SK-N-SH (cell line): Measurements from ENCODE around the gene LRCH3. TPM values are rescaled to one million over a fixed set of nuclear protein-coding genes. Genes with fewer than 3 reads are reported as not detected.

Experiments used
- CTCF ChIA-PET: fragments of 300-600, 350-600 bp; formaldehyde crosslinking; extraction: SDS; loops from one replicate; lab custom pipeline; 2021; lab: Yijun Ruan, JAX
- POLR2A ChIA-PET: fragments of 350-600 bp; sonication (Branson Sonifier 250); formaldehyde crosslinking; extraction: SDS; loops from one replicate; lab custom pipeline; 2020; ENCODE audit warnings: antibody characterized with exemption, inconsistent platforms; lab: Yijun Ruan, JAX
- DNase-seq: peaks from one replicate; pipeline ENCODE4 v3.0.0; 2012
- H2AFZ ChIP-seq: fragments of 200-600 bp; sonication (generic); 2 replicates; pipeline ENCODE4 v1.8.1; 2016; ENCODE audit warnings: antibody characterized with exemption, mild to moderate bottlenecking, low read depth
- H3F3A ChIP-seq: fragments of 200-600 bp; sonication (generic); replicated peaks from 2 replicates; pipeline ENCODE3; 2016; ENCODE audit warnings: antibody characterized with exemption, mild to moderate bottlenecking; ENCODE audit not compliant: insufficient read depth
- H3K27ac ChIP-seq, 2 experiments: fragments of 200-500 bp in 1 of 2; fragments of 200-600 bp in 1 of 2; sonication (Bioruptor generic) in 1 of 2; sonication (generic), shearing (Covaris generic) in 1 of 2; 2 replicates each; pipeline versions ENCODE4 v1.5.1 to v1.6.1; 2014 to 2016; ENCODE audit warnings: low read depth in 2 of 2, inconsistent platforms in 1 of 2, low read length in 1 of 2, mild to moderate bottlenecking in 1 of 2, mixed read lengths in 1 of 2
- H3K27me3 ChIP-seq: fragments of 200-600 bp; sonication (generic), shearing (Covaris generic); 2 replicates; pipeline ENCODE4 v1.6.1; 2016; ENCODE audit warnings: mixed run types; ENCODE audit not compliant: insufficient read depth
- H3K36me3 ChIP-seq, 2 experiments: fragments of 200-500 bp in 1 of 2; fragments of 200-600 bp in 1 of 2; sonication (Bioruptor generic) in 1 of 2; sonication (generic) in 1 of 2; replicated peaks in 1 of 2; 2 replicates each; pipeline versions ENCODE3 to v1.5.1; 2014 to 2016; ENCODE audit warnings: low read length in 1 of 2, mild to moderate bottlenecking in 1 of 2; ENCODE audit not compliant: insufficient read depth in 2 of 2, control insufficient read depth in 1 of 2
- H3K4me1 ChIP-seq, 2 experiments: fragments of 200-500 bp in 1 of 2; fragments of 200-600 bp in 1 of 2; sonication (Bioruptor generic) in 1 of 2; sonication (generic), shearing (Covaris generic) in 1 of 2; 2 replicates each; pipeline versions ENCODE4 v1.5.1 to v1.6.1; 2014 to 2016; ENCODE audit warnings: low read depth in 1 of 2, low read length in 1 of 2, mixed run types in 1 of 2; ENCODE audit not compliant: insufficient read depth in 2 of 2, control insufficient read depth in 1 of 2
- H3K4me2 ChIP-seq: fragments of 200-600 bp; sonication (generic), shearing (Covaris generic); 2 replicates; pipeline ENCODE4 v1.6.1; 2017; ENCODE audit warnings: mixed run types
- H3K4me3 ChIP-seq, 2 experiments: fragments of 200-500 bp in 1 of 2; fragments of 200-600 bp in 1 of 2; sonication (Bioruptor generic) in 1 of 2; sonication (generic), shearing (Covaris generic) in 1 of 2; 2 replicates each; pipeline versions ENCODE4 v1.5.1 to v1.8.1; 2014 to 2016; ENCODE audit warnings: low read depth in 2 of 2, inconsistent platforms in 1 of 2, low read length in 1 of 2, mild to moderate bottlenecking in 1 of 2, mixed read lengths in 1 of 2, moderate library complexity in 1 of 2
- H3K79me2 ChIP-seq: fragments of 200-600 bp; sonication (generic); 2 replicates; pipeline ENCODE4 v1.8.1; 2017; ENCODE audit warnings: mild to moderate bottlenecking; ENCODE audit not compliant: insufficient read depth
- H3K9ac ChIP-seq: fragments of 200-600 bp; sonication (generic); 2 replicates; pipeline ENCODE4 v1.6.1; 2017; ENCODE audit warnings: mixed run types
- H3K9me2 ChIP-seq: fragments of 200-600 bp; sonication (generic); 2 replicates; pipeline ENCODE4 v1.6.1; 2017; ENCODE audit warnings: mixed run types
- H3K9me3 ChIP-seq: fragments of 200-600 bp; sonication (generic); 2 replicates; pipeline ENCODE4 v1.6.1; 2017; ENCODE audit warnings: mixed run types, mild to moderate bottlenecking, moderate library complexity
- H4K20me1 ChIP-seq: fragments of 200-600 bp; sonication (generic); 2 replicates; pipeline ENCODE4 v1.6.1; 2017; ENCODE audit warnings: mild to moderate bottlenecking, mixed run types; ENCODE audit not compliant: insufficient read depth
- ELF1 ChIP-seq: IDR thresholded peaks from 2 replicates; pipeline ENCODE4 v1.4.0; 2012
- FOXJ3 ChIP-seq: sonication (generic); formaldehyde crosslinking; IDR thresholded peaks from 2 replicates; pipeline ENCODE4 v1.5.1; 2020; ENCODE audit warnings: mild to moderate bottlenecking, missing genetic modification reagents
- GATA2 ChIP-seq: sonication (generic); formaldehyde crosslinking; IDR thresholded peaks from 2 replicates; pipeline ENCODE4 v1.5.0; 2020; ENCODE audit warnings: mild to moderate bottlenecking, missing genetic modification reagents
- MAX ChIP-seq: IDR thresholded peaks from 2 replicates; pipeline ENCODE4 v1.4.0; 2012; ENCODE audit warnings: low read depth
- RAD21 ChIP-seq: IDR thresholded peaks from 2 replicates; pipeline ENCODE4 v1.6.1; 2012; ENCODE audit warnings: mild to moderate bottlenecking, low read length
- RCOR1 ChIP-seq: fragments of 150-350 bp; IDR thresholded peaks from 2 replicates; pipeline ENCODE4 v1.6.1; 2017; ENCODE audit warnings: antibody characterized with exemption, low read length
- REST ChIP-seq: IDR thresholded peaks from 2 replicates; pipeline ENCODE4 v1.6.1; 2012; ENCODE audit warnings: mild to moderate bottlenecking, low read depth, low read length, moderate library complexity
- SIN3A ChIP-seq: IDR thresholded peaks from 2 replicates; pipeline ENCODE4 v1.6.1; 2012; ENCODE audit warnings: low read depth, mild to moderate bottlenecking, low read length, moderate library complexity, borderline replicate concordance
- TCF12 ChIP-seq: IDR thresholded peaks from 2 replicates; pipeline ENCODE4 v1.4.0; 2012
- WGBS: methylation state at CpG from one replicate; pipeline ENCODE4 v1.1.6; 2017; ENCODE audit warnings: low lambda C conversion rate; 5-methylcytosine and 5-hydroxymethylcytosine counted together
- polyA plus RNA-seq, 3 experiments: library from polyadenylated mRNA; depleted of rRNA; stranded (reverse); fragments of >200 nt; gene quantifications; 2 replicates each; pipeline ENCODE4 v1.2.3, GENCODE V29; 2012
- TF ChIP-seq, protein P1 (sequence below): IDR thresholded peaks from 2 replicates; pipeline ENCODE4; 2012
- TF ChIP-seq, protein P2 (sequence below): fragments of 150-350 bp; IDR thresholded peaks from 2 replicates; pipeline ENCODE4 v1.6.1; 2016; ENCODE audit warnings: mild to moderate bottlenecking, low read depth, low read length
- TF ChIP-seq, protein P3 (sequence below): IDR thresholded peaks from 2 replicates; pipeline ENCODE4 v1.4.0; 2012; ENCODE audit warnings: low read depth, borderline replicate concordance
- TF ChIP-seq, protein P4 (sequence below): fragments of 150-350 bp; IDR thresholded peaks from 2 replicates; pipeline ENCODE4 v1.6.1; 2017; ENCODE audit warnings: antibody characterized with exemption, low read length, low read depth, borderline replicate concordance

The LRCH3 gene
- polyA plus RNA-seq, 1 of the 3 experiments (the other 2 are of a cell fraction), result 22.6 TPM

DNA sequence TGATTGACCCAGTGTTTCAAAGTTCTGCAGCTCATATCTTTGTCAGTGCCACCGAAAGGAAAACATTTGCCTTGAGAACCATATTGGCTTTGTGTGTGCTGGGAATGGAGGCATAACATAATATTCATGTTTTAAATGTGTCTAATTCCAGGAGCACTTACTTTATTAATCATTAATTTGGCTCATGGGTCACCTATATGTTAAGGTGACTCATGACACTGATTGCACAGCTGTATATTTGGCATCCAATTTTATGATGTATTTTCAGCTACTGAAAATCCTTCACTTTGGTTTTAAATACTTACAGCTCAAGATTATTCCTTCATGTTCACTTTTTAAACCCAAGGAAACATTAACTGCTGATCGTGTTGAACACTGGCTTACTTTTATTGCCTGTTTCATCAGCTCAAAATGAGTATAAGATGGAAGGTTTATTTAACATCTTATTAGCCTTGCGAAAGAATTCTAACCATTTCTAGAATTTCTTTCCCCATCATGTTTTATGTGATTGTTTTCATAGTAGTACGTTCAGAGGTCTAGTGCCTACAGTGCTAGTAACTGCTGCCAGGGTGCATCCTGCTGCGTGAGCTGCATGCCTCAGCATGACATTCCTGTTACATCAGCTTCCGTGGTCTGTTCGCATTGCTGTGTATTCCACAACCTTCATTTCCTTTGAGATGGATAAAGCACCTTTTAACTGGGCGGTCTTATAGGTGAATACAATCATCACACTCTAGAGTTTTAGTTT, 63.7 kb downstream of the LRCH3 start:
- Histone ChIP-seq H3K27me3 (no peaks in the 10 kb centered on the region), H3K9ac (no peak overlapping the region), H3K4me1 (peaks cover 0 to 20% of the 10 kb centered on the region in 2 experiments; a peak in 1 of 4 replicates), H3K27ac (peak overlapping the region in 1 of 2 experiments; percentile 28; a peak in 2 of 4 replicates), H2AFZ (no peak overlapping the region), H3F3A (peaks cover 18% of the 10 kb centered on the region), H3K9me3 (no peaks in the 10 kb centered on the region), H4K20me1 (no peaks in the 10 kb centered on the region), H3K9me2 (no peaks in the 10 kb centered on the region), H3K36me3 (peaks cover 69 to 84% of the 10 kb centered on the region in 2 experiments), H3K4me3 (no peak overlapping the region), H3K4me2 (no peak overlapping the region), H3K79me2 (no peaks in the 10 kb centered on the region)
- CTCF ChIA-PET, result no interaction called here
- POLR2A ChIA-PET, result no interaction called here
- WGBS, result 87% methylated on average over 8 of the region's 8 CpGs
- TF ChIP-seq, protein P1, sequence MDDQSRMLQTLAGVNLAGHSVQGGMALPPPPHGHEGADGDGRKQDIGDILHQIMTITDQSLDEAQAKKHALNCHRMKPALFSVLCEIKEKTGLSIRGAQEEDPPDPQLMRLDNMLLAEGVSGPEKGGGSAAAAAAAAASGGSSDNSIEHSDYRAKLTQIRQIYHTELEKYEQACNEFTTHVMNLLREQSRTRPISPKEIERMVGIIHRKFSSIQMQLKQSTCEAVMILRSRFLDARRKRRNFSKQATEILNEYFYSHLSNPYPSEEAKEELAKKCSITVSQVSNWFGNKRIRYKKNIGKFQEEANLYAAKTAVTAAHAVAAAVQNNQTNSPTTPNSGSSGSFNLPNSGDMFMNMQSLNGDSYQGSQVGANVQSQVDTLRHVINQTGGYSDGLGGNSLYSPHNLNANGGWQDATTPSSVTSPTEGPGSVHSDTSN, result no peak
- TF ChIP-seq, protein P2, sequence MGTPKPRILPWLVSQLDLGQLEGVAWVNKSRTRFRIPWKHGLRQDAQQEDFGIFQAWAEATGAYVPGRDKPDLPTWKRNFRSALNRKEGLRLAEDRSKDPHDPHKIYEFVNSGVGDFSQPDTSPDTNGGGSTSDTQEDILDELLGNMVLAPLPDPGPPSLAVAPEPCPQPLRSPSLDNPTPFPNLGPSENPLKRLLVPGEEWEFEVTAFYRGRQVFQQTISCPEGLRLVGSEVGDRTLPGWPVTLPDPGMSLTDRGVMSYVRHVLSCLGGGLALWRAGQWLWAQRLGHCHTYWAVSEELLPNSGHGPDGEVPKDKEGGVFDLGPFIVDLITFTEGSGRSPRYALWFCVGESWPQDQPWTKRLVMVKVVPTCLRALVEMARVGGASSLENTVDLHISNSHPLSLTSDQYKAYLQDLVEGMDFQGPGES, result no peak
- TF ChIP-seq MAX, result no peak
- TF ChIP-seq, protein P3, sequence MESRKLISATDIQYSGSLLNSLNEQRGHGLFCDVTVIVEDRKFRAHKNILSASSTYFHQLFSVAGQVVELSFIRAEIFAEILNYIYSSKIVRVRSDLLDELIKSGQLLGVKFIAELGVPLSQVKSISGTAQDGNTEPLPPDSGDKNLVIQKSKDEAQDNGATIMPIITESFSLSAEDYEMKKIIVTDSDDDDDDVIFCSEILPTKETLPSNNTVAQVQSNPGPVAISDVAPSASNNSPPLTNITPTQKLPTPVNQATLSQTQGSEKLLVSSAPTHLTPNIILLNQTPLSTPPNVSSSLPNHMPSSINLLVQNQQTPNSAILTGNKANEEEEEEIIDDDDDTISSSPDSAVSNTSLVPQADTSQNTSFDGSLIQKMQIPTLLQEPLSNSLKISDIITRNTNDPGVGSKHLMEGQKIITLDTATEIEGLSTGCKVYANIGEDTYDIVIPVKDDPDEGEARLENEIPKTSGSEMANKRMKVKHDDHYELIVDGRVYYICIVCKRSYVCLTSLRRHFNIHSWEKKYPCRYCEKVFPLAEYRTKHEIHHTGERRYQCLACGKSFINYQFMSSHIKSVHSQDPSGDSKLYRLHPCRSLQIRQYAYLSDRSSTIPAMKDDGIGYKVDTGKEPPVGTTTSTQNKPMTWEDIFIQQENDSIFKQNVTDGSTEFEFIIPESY, result no peak
- TF ChIP-seq SIN3A, result no peak
- TF ChIP-seq GATA2 (CRISPR knock-in tag), result no peak
- no peak for TF ChIP-seq RAD21
- TF ChIP-seq FOXJ3, result no peak
- DNase-seq, result no peak

GRCh38 chr3:197855571-197855970, 64.5 kb downstream of the LRCH3 start:
- Histone ChIP-seq H3K9me2 (no peaks in the 10 kb centered on the region), H3K4me3 (no peak overlapping the region), H2AFZ (no peak overlapping the region), H3K79me2 (no peaks in the 10 kb centered on the region), H3K36me3 (peaks cover 69 to 79% of the 10 kb centered on the region in 2 experiments), H3K27ac (no peak overlapping the region; a peak in 1 of 4 replicates), H3F3A (peaks cover 18% of the 10 kb centered on the region), H3K4me2 (no peak overlapping the region), H3K4me1 (peaks cover 0 to 20% of the 10 kb centered on the region in 2 experiments; a peak in 1 of 4 replicates), H3K9ac (no peak overlapping the region), H3K27me3 (no peaks in the 10 kb centered on the region), H3K9me3 (no peaks in the 10 kb centered on the region), H4K20me1 (no peaks in the 10 kb centered on the region)
- POLR2A ChIA-PET, result no interaction called here
- no peak for DNase-seq
- TF ChIP-seq FOXJ3 (no peak), REST (no peak), TCF12 (no peak), ELF1 (no peak), RCOR1 (no peak)
- TF ChIP-seq, protein P2, result no peak
- TF ChIP-seq, protein P4, sequence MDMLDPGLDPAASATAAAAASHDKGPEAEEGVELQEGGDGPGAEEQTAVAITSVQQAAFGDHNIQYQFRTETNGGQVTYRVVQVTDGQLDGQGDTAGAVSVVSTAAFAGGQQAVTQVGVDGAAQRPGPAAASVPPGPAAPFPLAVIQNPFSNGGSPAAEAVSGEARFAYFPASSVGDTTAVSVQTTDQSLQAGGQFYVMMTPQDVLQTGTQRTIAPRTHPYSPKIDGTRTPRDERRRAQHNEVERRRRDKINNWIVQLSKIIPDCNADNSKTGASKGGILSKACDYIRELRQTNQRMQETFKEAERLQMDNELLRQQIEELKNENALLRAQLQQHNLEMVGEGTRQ, result no peak
- CTCF ChIA-PET, result no interaction called here
- WGBS, result 94% methylated on average over 9 of the region's 9 CpGs
